DND-41 (cell line): ENCODE data around the gene TTBK2.

Experiments
- ATAC-seq: fragments of 200-7000 bp; cut with Tn5 transposase; 3 replicates; pipeline ENCODE4 v1.9.1; 2021; ENCODE audit warnings: low read depth; ENCODE audit not compliant: insufficient read depth
- DNase-seq: peaks from one replicate; pipeline ENCODE4 v3.0.0-alpha.2; 2020
- H2AFZ ChIP-seq: 2 replicates; pipeline ENCODE4 v1.6.0; 2012; ENCODE audit warnings: low read depth, low read length
- H3K27ac ChIP-seq: 2 replicates; pipeline ENCODE4 v1.5.1; 2012; ENCODE audit warnings: low read length, inconsistent platforms
- H3K27me3 ChIP-seq: fragments of 200-600 bp; sonication (generic); 2 replicates; pipeline ENCODE4 v1.6.0; 2012; ENCODE audit warnings: low read length, mild to moderate bottlenecking, inconsistent platforms; ENCODE audit not compliant: insufficient read depth, poor library complexity
- H3K36me3 ChIP-seq: 2 replicates; pipeline ENCODE4 v1.5.1; 2012; ENCODE audit warnings: low read length, inconsistent platforms; ENCODE audit not compliant: insufficient read depth
- H3K4me1 ChIP-seq: 2 replicates; pipeline ENCODE4 v1.5.1; 2012; ENCODE audit warnings: mild to moderate bottlenecking, low read length; ENCODE audit not compliant: insufficient read depth
- H3K4me2 ChIP-seq: 2 replicates; pipeline ENCODE4 v1.6.0; 2012; ENCODE audit warnings: mild to moderate bottlenecking, moderate library complexity, low read length, inconsistent platforms; ENCODE audit not compliant: insufficient read depth
- H3K4me3 ChIP-seq, 2 experiments: fragments of 200-600 bp in 1 of 2; shearing (Covaris generic) in 1 of 2; 2 replicates each; pipeline ENCODE4 v1.5.1; 2012 to 2016; ENCODE audit warnings: inconsistent platforms in 2 of 2, low read length in 2 of 2, mild to moderate bottlenecking in 2 of 2, low read depth in 1 of 2, moderate library complexity in 1 of 2
- H3K79me2 ChIP-seq: 2 replicates; pipeline ENCODE4 v1.6.0; 2012; ENCODE audit warnings: low read length, inconsistent platforms; ENCODE audit not compliant: insufficient read depth
- H3K9ac ChIP-seq: 2 replicates; pipeline ENCODE4 v1.6.0; 2012; ENCODE audit warnings: low read depth, mild to moderate bottlenecking, inconsistent platforms, low read length, moderate library complexity
- H3K9me3 ChIP-seq: 2 replicates; pipeline ENCODE4 v1.5.1; 2012; ENCODE audit warnings: low read length, moderate library complexity, mild to moderate bottlenecking, inconsistent platforms; ENCODE audit not compliant: insufficient read depth, severe bottlenecking
- H4K20me1 ChIP-seq: 2 replicates; pipeline ENCODE4 v1.6.0; 2012; ENCODE audit warnings: low read length; ENCODE audit not compliant: insufficient read depth
- EZH2 ChIP-seq: IDR thresholded peaks from 3 replicates; pipeline ENCODE4 v1.6.1; 2012; ENCODE audit warnings: borderline replicate concordance, low read depth, mild to moderate bottlenecking, moderate library complexity, low read length, inconsistent platforms; ENCODE audit not compliant: severe bottlenecking
- TF ChIP-seq, protein P1 (sequence below): IDR thresholded peaks from 2 replicates; pipeline ENCODE4 v1.5.1; 2012; ENCODE audit warnings: borderline replicate concordance, low read length, moderate library complexity, mild to moderate bottlenecking; ENCODE audit not compliant: poor library complexity, severe bottlenecking; ENCODE audit errors: extremely low read depth

The TTBK2 gene

DNA sequence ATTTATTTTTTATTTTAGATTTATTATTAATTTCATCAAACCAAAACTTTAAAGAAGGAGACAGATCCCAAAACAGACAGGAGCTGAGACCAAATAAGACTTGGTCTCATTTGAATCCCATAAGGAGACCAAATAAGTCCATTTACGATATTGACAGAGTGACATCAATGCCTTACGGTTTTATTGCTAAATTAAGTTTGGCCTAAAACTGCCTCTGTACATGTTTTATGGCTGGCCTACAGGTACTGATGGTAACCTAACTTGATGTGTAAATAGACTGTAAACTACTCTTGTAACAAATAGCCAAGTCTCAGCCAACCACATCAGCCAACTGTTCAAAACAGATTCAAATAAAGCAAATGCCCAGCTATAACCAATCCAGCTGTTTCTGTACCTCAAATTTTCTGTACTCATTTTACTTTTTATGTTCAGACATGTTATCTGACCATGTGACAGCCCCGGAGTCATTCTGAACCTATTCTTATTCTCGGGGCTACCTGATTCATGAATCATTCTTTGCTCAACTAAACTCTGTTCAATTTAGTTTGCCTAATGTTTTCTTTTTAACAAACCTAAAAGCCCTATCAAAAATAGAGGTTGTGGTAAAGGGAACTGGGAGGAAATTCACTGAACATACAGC, 94.2 kb downstream of the TTBK2 start:
- H3K4me3 ChIP-seq, result no peak overlapping the region
- TF ChIP-seq, protein P1, sequence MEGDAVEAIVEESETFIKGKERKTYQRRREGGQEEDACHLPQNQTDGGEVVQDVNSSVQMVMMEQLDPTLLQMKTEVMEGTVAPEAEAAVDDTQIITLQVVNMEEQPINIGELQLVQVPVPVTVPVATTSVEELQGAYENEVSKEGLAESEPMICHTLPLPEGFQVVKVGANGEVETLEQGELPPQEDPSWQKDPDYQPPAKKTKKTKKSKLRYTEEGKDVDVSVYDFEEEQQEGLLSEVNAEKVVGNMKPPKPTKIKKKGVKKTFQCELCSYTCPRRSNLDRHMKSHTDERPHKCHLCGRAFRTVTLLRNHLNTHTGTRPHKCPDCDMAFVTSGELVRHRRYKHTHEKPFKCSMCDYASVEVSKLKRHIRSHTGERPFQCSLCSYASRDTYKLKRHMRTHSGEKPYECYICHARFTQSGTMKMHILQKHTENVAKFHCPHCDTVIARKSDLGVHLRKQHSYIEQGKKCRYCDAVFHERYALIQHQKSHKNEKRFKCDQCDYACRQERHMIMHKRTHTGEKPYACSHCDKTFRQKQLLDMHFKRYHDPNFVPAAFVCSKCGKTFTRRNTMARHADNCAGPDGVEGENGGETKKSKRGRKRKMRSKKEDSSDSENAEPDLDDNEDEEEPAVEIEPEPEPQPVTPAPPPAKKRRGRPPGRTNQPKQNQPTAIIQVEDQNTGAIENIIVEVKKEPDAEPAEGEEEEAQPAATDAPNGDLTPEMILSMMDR, result no peak
- TF ChIP-seq EZH2, result no peak

GRCh38 chr15:42825599-42825998, 95.0 kb downstream of the TTBK2 start:
- TF ChIP-seq EZH2, result no peak
- TF ChIP-seq, protein P1, result no peak
- Histone ChIP-seq H2AFZ (no peak overlapping the region), H3K36me3 (no peaks in the 10 kb centered on the region; the same call in 1 of the 2 replicates), H3K79me2 (no peaks in the 10 kb centered on the region), H3K4me3 (no peak overlapping the region), H3K4me2 (no peak overlapping the region), H3K27ac (no peak overlapping the region), H4K20me1 (no peaks in the 10 kb centered on the region), H3K9me3 (no peaks in the 10 kb centered on the region), H3K27me3 (no peaks in the 10 kb centered on the region), H3K4me1 (no peaks in the 10 kb centered on the region), H3K9ac (no peak overlapping the region)
- ATAC-seq, result no peak
- no peak for DNase-seq

More for the DNA sequence above, 94.2 kb downstream of the TTBK2 start:
- H2AFZ ChIP-seq, result no peak overlapping the region
- H3K79me2 ChIP-seq, result no peaks in the 10 kb centered on the region
- H3K36me3 ChIP-seq, result no peaks in the 10 kb centered on the region; the same call in 1 of the 2 replicates
- H3K9me3 ChIP-seq, result no peaks in the 10 kb centered on the region
- H3K9ac ChIP-seq, result no peak overlapping the region
- DNase-seq (no peak), ATAC-seq (no peak)
- H3K27ac ChIP-seq, result no peak overlapping the region
- H3K4me1 ChIP-seq, result no peaks in the 10 kb centered on the region
- H3K27me3 ChIP-seq, result no peaks in the 10 kb centered on the region
- no peak overlapping the region for H3K4me2 ChIP-seq
- H4K20me1 ChIP-seq, result no peaks in the 10 kb centered on the region

GRCh38 chr15:42820811-42821210, 99.8 kb downstream of the TTBK2 start:
- H2AFZ ChIP-seq, result no peak overlapping the region
- no peaks in the 10 kb centered on the region for H3K9me3 ChIP-seq
- H3K4me2 ChIP-seq, result no peak overlapping the region
- H3K27me3 ChIP-seq, result no peaks in the 10 kb centered on the region
- no peaks in the 10 kb centered on the region for H3K4me1 ChIP-seq
- no peaks in the 10 kb centered on the region for H3K79me2 ChIP-seq
- H3K36me3 ChIP-seq, result no peaks in the 10 kb centered on the region; the same call in 1 of the 2 replicates
- H3K9ac ChIP-seq, result no peak overlapping the region
- TF ChIP-seq, protein P1, result no peak
- TF ChIP-seq EZH2, result no peak
- no peaks in the 10 kb centered on the region for H4K20me1 ChIP-seq
- no peak overlapping the region for H3K4me3 ChIP-seq
- H3K27ac ChIP-seq, result no peak overlapping the region
- DNase-seq (no peak), ATAC-seq (no peak)

DNA sequence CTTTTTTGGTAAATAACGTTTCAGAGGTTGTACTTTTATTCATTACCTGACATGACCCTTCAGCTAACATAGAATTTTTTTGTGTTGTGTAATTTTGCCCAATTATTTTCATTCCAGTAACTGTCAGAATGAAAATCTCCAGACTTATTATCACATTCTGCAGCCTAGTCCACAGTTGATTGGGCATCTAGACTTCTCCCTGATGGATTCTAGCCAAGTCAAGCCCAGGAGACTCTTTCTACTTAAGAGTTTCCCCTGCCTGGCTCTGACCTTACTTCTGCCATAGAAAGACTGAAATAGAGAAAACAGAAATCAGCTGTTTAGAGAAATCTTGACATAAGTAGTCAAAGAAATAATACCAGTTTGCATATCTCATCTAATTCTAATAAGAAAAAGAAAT, 100.8 kb downstream of the TTBK2 start:
- DNase-seq (no peak), ATAC-seq (no peak)
- no peak overlapping the region for H3K4me2 ChIP-seq

More for the DNA sequence above, 100.8 kb downstream of the TTBK2 start:
- TF ChIP-seq EZH2, result no peak
- TF ChIP-seq, protein P1, result no peak
- no peaks in the 10 kb centered on the region for H3K27me3 ChIP-seq
- H3K27ac ChIP-seq, result no peak overlapping the region
- no peak overlapping the region for H2AFZ ChIP-seq
- H3K9me3 ChIP-seq, result no peaks in the 10 kb centered on the region
- no peaks in the 10 kb centered on the region for H3K79me2 ChIP-seq
- H3K4me3 ChIP-seq, result no peak overlapping the region
- H3K36me3 ChIP-seq, result no peaks in the 10 kb centered on the region; the same call in 1 of the 2 replicates
- no peaks in the 10 kb centered on the region for H4K20me1 ChIP-seq
- no peak overlapping the region for H3K9ac ChIP-seq
- no peaks in the 10 kb centered on the region for H3K4me1 ChIP-seq
